SK-N-SH treated with all-trans-retinoic acid at 6 μM for 48 hours (cell line): ENCODE measurements around the gene DOCK2.

ENCODE experiments used
- ATAC-seq: fragments of 200-7000 bp; cut with Tn5 transposase; 3 replicates; pipeline ENCODE4 v1.9.1; 2020; ENCODE audit warnings: mild to moderate bottlenecking, moderate library complexity
- ARNTL ChIP-seq: fragments of 450-650 bp; formaldehyde crosslinking; IDR thresholded peaks from 2 replicates; pipeline ENCODE4 v1.5.0; 2020; ENCODE audit warnings: low read depth, mild to moderate bottlenecking, moderate library complexity, borderline replicate concordance
- CSDC2 ChIP-seq: fragments of 250-450 bp; sonication (Bioruptor Pico); IDR thresholded peaks from 2 replicates; pipeline ENCODE4 v1.5.0; 2020; ENCODE audit warnings: mild to moderate bottlenecking, moderate library complexity
- ESRRG ChIP-seq: fragments of 250-450 bp; sonication (Bioruptor Pico); IDR thresholded peaks from 2 replicates; pipeline ENCODE4 v1.6.1; 2021; ENCODE audit warnings: mild to moderate bottlenecking
- ISL1 ChIP-seq: fragments of 250-450 bp; sonication (Bioruptor Pico); IDR thresholded peaks from 2 replicates; pipeline ENCODE4 v2.1.2; 2022; ENCODE audit warnings: mild to moderate bottlenecking, moderate library complexity
- PPARA ChIP-seq: fragments of 250-450 bp; sonication (Bioruptor Pico); IDR thresholded peaks from 2 replicates; pipeline ENCODE4 v1.5.0; 2020; ENCODE audit warnings: mild to moderate bottlenecking, borderline replicate concordance
- RARB ChIP-seq: fragments of 250-450 bp; sonication (Bioruptor Pico); IDR thresholded peaks from 2 replicates; pipeline ENCODE4 v1.8.0; 2021; ENCODE audit warnings: mild to moderate bottlenecking, moderate library complexity
- TCF4 ChIP-seq: fragments of 250-450 bp; sonication (Bioruptor Pico); IDR thresholded peaks from 2 replicates; pipeline ENCODE4 v1.8.0; 2021; ENCODE audit warnings: mild to moderate bottlenecking, moderate library complexity, borderline replicate concordance
- TOX ChIP-seq: fragments of 250-450 bp; sonication (Bioruptor Pico); IDR thresholded peaks from 2 replicates; pipeline ENCODE4 v1.8.0; 2021; ENCODE audit warnings: mild to moderate bottlenecking, moderate library complexity, borderline replicate concordance
- TSHZ2 ChIP-seq: fragments of 250-450 bp; sonication (Bioruptor Pico); IDR thresholded peaks from 2 replicates; pipeline ENCODE4 v1.5.0; 2020; ENCODE audit warnings: mild to moderate bottlenecking, moderate library complexity
- ZC3H10 ChIP-seq: fragments of 250-450 bp; sonication (Bioruptor Pico); IDR thresholded peaks from 2 replicates; pipeline ENCODE4 v1.5.1; 2021; ENCODE audit warnings: mild to moderate bottlenecking, moderate library complexity
- ZFP3 ChIP-seq: fragments of 250-450 bp; sonication (Bioruptor Pico); IDR thresholded peaks from 2 replicates; pipeline ENCODE4 v1.5.0; 2020; ENCODE audit warnings: mild to moderate bottlenecking, moderate library complexity
- ZFP30 ChIP-seq: fragments of 450-650 bp; formaldehyde crosslinking; IDR thresholded peaks from 2 replicates; pipeline ENCODE4 v1.5.0; 2022; ENCODE audit warnings: mild to moderate bottlenecking, moderate library complexity
- ZNF565 ChIP-seq: fragments of 450-650 bp; formaldehyde crosslinking; conservative IDR thresholded peaks from 2 replicates; pipeline ENCODE4 v1.5.0; 2020; ENCODE audit warnings: low read depth, mild to moderate bottlenecking, moderate library complexity
- ZNF70 ChIP-seq: fragments of 450-650 bp; formaldehyde crosslinking; IDR thresholded peaks from 2 replicates; pipeline ENCODE4 v1.5.0; 2020; ENCODE audit warnings: mild to moderate bottlenecking, moderate library complexity
- ZNF8 ChIP-seq: fragments of 450-650 bp; formaldehyde crosslinking; IDR thresholded peaks from 2 replicates; pipeline ENCODE4 v1.5.0; 2020; ENCODE audit warnings: mild to moderate bottlenecking, moderate library complexity
- TF ChIP-seq, protein P1 (sequence below): fragments of 250-450 bp; sonication (Bioruptor Pico); IDR thresholded peaks from 2 replicates; pipeline ENCODE4 v1.5.1; 2021; ENCODE audit warnings: mild to moderate bottlenecking, moderate library complexity
- TF ChIP-seq, protein P2 (sequence below): fragments of 250-450 bp; sonication (Bioruptor Pico); IDR thresholded peaks from 2 replicates; pipeline ENCODE4 v1.8.0; 2020; ENCODE audit warnings: mild to moderate bottlenecking, moderate library complexity, borderline replicate concordance
- TF ChIP-seq, protein P3 (sequence below): fragments of 250-450 bp; sonication (Bioruptor Pico); IDR thresholded peaks from 2 replicates; pipeline ENCODE4 v1.8.0; 2021; ENCODE audit warnings: low read depth, mild to moderate bottlenecking, moderate library complexity, borderline replicate concordance
- TF ChIP-seq, protein P4 (sequence below): fragments of 250-450 bp; sonication (Bioruptor Pico); IDR thresholded peaks from 2 replicates; pipeline ENCODE4 v1.5.1; 2020; ENCODE audit warnings: low read depth, mild to moderate bottlenecking, moderate library complexity

The DOCK2 gene

DNA sequence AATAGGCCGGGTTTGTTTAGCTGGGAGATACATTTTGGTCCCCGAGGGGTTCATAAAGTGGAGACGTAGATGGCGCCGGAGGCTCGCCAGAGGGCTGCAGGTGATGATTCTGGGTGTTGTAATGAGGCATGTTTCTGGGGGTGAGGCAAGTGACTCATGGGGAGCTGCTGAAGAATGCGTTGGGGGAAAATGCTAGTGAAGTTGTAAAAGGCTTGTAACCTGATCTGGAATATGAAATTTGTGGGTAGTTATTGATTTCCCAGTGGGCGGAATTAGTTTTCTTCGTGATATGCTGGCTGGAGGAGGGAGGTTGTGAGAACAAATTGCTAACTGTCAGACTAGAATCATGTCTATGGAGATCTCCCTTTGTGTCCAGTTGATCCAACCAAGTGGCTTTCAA is 158.3 kb downstream of the DOCK2 start:
- ATAC-seq, result no peak
- TF ChIP-seq, protein P1, sequence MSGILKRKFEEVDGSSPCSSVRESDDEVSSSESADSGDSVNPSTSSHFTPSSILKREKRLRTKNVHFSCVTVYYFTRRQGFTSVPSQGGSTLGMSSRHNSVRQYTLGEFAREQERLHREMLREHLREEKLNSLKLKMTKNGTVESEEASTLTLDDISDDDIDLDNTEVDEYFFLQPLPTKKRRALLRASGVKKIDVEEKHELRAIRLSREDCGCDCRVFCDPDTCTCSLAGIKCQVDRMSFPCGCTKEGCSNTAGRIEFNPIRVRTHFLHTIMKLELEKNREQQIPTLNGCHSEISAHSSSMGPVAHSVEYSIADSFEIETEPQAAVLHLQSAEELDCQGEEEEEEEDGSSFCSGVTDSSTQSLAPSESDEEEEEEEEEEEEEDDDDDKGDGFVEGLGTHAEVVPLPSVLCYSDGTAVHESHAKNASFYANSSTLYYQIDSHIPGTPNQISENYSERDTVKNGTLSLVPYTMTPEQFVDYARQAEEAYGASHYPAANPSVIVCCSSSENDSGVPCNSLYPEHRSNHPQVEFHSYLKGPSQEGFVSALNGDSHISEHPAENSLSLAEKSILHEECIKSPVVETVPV (CRISPR knock-in tag), result no peak
- TF ChIP-seq ZC3H10 (no peak), ZNF8 (CRISPR knock-in tag) (no peak), RARB (CRISPR knock-in tag) (no peak), ESRRG (CRISPR knock-in tag) (no peak), ZFP3 (no peak), ZFP30 (no peak), TSHZ2 (CRISPR knock-in tag) (no peak), CSDC2 (CRISPR knock-in tag) (no peak), TCF4 (CRISPR knock-in tag) (no peak)
- TF ChIP-seq, protein P2, sequence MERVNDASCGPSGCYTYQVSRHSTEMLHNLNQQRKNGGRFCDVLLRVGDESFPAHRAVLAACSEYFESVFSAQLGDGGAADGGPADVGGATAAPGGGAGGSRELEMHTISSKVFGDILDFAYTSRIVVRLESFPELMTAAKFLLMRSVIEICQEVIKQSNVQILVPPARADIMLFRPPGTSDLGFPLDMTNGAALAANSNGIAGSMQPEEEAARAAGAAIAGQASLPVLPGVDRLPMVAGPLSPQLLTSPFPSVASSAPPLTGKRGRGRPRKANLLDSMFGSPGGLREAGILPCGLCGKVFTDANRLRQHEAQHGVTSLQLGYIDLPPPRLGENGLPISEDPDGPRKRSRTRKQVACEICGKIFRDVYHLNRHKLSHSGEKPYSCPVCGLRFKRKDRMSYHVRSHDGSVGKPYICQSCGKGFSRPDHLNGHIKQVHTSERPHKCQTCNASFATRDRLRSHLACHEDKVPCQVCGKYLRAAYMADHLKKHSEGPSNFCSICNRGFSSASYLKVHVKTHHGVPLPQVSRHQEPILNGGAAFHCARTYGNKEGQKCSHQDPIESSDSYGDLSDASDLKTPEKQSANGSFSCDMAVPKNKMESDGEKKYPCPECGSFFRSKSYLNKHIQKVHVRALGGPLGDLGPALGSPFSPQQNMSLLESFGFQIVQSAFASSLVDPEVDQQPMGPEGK (CRISPR knock-in tag), result no peak
- TF ChIP-seq, protein P3, sequence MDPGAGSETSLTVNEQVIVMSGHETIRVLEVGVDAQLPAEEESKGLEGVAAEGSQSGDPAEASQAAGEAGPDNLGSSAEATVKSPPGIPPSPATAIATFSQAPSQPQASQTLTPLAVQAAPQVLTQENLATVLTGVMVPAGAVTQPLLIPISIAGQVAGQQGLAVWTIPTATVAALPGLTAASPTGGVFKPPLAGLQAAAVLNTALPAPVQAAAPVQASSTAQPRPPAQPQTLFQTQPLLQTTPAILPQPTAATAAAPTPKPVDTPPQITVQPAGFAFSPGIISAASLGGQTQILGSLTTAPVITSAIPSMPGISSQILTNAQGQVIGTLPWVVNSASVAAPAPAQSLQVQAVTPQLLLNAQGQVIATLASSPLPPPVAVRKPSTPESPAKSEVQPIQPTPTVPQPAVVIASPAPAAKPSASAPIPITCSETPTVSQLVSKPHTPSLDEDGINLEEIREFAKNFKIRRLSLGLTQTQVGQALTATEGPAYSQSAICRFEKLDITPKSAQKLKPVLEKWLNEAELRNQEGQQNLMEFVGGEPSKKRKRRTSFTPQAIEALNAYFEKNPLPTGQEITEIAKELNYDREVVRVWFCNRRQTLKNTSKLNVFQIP, result no peak

DNA sequence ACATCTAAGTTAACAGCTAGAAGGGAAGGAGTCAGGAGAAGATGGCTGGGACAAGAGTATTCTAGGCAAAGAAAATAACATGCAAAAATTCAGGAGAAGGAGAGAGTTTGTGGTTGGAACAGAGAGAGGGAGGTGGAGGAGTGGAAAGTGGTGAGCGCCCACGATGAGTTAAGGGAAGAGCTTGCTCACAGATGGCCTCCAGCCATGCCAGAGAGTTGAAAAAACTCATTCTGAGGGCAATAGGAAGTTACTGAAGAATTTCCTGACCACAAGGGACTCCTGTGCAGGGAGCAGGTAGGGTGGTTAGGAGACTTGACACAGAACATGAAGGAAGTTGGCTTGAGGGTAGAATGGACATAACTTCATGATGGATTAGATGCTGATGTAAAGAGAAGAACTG is 159.7 kb downstream of the DOCK2 start:
- ATAC-seq, result no peak
- TF ChIP-seq TOX (CRISPR knock-in tag), result no peak
- TF ChIP-seq, protein P2 (CRISPR knock-in tag), result no peak
- no peak for TF ChIP-seq ZNF70 (CRISPR knock-in tag)
- TF ChIP-seq ZNF565, result no peak
- no peak for TF ChIP-seq PPARA
- TF ChIP-seq, protein P4, sequence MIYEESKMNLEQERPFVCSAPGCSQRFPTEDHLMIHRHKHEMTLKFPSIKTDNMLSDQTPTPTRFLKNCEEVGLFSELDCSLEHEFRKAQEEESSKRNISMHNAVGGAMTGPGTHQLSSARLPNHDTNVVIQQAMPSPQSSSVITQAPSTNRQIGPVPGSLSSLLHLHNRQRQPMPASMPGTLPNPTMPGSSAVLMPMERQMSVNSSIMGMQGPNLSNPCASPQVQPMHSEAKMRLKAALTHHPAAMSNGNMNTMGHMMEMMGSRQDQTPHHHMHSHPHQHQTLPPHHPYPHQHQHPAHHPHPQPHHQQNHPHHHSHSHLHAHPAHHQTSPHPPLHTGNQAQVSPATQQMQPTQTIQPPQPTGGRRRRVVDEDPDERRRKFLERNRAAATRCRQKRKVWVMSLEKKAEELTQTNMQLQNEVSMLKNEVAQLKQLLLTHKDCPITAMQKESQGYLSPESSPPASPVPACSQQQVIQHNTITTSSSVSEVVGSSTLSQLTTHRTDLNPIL (CRISPR knock-in tag), result no peak
- no peak for TF ChIP-seq ISL1 (CRISPR knock-in tag)
- no peak for TF ChIP-seq ZFP3
- TF ChIP-seq, protein P1 (CRISPR knock-in tag), result no peak
- no peak for TF ChIP-seq ZNF8 (CRISPR knock-in tag)
- TF ChIP-seq ARNTL, result no peak
- TF ChIP-seq ZC3H10, result no peak
